Activated CD8-positive, alpha-beta memory T cell treated with anti-CD3 and anti-CD28 coated beads for 48 hours (primary cell): ENCODE data around the gene CHAC1.

Experiments used
- DNase-seq, 3 experiments: peaks; one replicate each; pipeline ENCODE4 v3.0.0-alpha.2; 2020; ENCODE audit warnings: low read depth in 2 of 3, low spot score in 2 of 3

CHAC1 gene

DNA sequence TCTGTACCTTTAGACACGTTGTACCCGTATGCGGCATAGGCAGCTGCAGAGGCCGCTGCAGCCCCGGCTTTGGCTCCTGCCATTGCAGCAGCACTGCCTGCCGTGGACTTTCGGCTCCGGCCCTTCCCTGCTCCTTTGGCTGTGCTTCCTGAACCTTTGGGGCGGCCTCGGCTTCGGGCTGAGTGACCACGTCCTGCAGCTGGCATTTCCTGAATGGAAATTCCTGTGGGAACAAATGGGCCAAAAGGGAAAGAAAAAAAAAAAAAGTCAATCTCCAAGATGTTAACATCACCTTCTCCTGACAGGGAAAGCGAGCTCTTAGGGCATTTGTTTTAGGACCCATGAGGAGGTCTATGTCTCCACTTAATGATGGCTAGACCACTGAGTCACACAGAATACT lies 29.6 kb downstream of the CHAC1 start:
- no peak for DNase-seq

DNA sequence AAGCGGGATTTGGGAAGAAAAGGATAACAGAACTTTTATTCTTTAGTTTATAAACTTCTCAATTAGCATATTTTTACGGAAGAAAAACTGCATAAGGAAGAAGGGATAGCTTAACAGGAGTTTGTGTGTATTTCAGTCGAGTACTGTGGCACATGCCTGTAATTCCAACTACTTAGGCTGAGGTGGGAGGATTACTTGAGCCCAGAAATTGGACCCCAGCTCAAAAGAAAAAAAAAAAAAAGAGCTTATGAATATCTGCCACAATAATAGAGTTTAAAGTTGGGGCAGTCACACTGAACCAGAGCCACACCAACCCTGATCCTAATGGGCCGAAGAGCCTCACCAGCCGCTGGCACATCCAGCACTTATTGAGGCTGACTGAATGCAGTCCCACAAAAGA lies 31.1 kb downstream of the CHAC1 start:
- no peak for DNase-seq

DNA sequence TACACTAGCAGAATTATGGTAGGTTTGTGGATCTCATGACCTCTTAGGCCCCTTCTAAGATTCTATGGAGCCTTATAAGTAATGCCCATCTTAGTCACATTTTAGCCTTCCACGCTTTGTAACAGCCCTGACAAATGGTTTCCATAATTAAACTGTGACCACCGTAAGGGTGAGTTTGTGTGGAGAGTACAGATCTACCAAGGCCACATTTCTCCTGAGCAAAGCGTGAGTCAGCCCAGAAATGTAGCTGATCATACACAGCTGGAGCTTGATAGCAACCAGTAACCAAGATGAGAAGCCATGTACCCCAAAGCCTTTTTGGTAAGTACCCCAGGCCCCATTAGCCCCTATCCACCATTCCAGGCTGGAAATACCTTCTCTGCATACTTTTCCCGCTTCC lies 31.7 kb downstream of the CHAC1 start:
- DNase-seq, result no peak

DNA sequence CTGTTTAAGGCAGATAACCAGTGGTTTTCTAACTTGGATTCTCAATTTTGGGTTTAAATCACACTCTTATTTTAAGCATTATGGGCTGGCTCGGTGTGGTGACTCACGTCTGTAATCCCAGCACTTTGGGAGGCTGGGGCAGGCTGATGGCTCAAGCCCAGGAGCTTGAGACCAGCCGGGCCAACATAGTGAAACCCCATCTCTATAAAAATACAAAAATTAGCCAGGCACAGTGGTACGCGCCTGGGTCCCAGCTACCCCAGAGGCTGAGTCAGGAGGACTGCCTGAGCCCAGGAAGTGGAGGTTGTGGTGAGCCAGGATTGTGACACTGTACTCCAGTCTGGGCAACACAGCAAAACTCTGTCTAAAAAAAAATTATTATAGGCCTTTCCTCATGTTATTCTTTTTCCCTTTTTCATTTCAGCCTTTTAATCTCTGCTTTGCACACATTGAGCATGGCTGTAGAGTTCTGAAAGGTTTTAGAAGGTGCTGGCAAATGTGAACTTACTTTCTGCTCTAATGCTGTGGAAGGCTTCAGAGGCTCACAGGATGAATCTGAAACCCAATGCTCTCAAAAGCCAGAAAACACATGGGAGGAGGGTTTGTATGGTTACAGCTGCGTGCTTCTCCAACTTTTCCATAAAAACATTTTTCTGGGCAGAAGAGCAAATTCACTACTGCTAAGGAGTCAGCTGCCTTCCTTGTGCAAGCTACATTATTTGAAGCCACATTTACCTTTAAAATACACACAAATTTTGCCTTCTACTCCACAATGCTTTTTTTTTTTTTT lies 32.5 kb downstream of the CHAC1 start:
- DNase-seq, result no peak

DNA sequence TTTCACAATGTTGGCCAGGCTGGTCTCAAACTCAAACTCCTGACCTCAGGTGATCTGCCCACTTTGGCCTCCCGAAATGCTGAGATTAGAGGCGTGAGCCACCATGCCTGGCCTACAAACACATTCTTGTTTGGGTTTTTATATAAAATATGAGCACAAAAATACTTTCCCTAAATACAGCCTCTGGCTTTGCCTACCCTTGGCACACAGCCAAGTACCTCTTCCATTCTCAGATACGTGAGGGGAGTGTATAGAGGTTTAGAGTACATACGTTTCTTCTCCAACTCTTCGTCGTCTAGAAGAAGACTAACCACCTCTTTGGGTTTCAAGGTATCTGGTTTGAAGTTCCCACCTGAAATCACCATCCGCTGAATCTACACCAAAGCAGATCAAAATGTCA lies 33.5 kb downstream of the CHAC1 start:
- no peak for DNase-seq

DNA sequence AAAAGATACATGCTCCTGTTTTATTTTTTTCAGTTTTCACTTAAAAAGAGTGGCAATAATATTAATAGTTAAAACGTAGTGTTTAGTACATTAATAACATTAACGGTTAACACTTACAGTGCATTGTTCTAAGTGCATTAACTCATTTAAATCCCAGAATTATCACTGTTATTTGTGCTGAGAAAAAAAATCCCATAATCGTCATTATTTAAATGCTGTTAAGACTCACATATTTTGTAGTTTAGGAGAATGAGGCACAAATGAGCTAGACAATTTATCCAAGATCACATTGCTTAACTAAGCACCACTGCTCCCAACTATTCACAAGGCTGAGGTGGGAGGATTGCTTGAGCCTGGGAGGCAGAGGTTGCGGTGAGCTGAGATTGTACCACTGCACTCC lies 34.9 kb downstream of the CHAC1 start:
- no peak for DNase-seq

DNA sequence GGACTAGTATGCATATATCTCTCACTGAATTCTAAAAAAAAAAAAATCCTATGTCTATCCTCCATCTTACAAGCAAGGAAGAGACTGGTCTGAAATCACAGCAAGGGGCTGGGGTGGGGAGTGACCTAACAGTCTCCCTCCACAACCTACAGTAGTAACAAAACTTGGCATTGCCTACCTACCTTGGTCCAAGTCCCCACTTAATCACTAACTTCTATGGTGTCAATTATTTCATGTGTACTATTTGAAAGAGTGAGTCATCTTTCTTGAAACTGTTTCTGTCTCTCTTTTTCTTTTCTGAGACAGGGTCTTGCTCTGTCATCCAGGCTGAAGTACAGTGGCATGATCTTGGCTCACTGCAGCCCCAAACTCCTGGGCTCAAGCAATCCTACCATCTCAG lies 36.8 kb downstream of the CHAC1 start:
- DNase-seq, result no peak

DNA sequence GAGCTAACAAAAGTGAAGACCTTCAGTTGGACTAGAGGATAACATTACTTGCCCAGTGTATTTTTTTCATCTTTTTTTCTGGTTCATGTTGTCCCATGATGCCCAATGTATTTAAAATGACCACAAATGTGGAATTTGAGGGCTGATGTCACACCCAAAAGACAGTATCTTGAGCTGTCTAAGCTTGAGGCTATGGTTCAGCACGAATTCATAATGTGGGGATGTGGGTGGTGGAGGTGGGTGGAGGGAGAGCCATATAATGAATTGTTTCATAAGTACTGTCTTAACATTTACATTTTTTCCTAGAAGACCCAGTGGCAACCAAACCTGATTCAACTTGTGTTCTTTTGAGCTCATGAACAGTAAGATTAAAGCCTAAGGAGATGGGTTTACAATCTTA lies 37.5 kb downstream of the CHAC1 start:
- no peak for DNase-seq

DNA sequence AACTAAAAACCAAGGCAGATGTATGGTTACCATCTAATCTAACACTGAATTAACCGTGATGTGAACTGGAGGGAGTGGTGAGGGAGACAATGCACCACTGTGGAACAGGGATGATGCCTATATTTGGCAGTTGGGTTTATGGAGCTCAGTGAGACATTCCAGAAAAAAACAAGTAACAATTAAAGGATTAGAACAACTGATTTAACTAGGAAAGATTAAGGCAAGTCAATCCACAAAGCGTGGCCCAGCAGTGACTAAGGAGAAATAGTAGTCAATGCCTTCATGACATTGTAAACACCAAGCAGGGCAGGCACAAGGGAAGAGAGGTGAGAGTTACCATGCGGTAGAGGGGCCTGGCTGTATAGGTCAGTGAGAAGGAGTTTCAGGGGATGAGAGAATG lies 38.1 kb downstream of the CHAC1 start:
- DNase-seq, result no peak

DNA sequence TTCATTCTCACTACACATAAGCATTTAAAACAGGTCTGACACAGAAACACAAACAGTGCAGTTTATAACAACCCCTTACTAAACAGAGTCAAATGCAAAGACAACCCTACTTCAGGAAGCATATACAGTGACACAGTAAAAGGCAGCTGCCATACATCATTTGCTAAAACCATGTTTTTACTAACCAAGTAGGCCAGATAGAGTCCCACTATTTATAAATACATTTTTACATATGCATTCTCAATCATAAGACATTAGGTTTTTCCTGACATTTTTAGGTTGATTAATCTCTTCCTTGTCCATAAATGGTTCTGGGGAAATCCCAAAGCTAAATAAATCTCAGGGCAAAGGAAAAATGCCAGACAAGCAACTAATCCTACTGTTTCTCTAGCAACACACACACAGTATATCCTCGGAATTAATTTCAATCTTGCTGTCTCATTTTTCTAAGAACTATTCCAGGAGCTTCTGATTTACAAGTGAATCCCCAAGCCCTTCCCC lies 39.0 kb downstream of the CHAC1 start:
- DNase-seq, result no peak

DNA sequence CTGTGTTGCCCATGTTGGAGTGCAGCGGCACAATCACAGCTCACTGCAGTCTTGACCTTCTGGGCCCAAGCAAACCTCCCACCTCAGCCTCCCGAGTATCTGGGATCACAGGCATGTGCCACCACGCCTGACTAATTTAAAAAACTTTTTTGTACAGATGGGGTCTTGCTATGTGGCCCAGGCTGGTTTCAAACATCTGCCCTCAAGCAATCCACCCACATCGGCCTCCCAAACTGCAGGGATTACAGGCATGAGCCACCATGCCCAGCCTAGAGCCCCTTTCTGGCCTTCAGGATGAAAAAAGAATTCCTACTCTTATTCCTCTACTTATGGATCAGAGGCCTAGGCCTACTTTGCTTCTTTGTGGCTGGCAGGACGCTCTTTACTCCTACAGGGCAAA lies 39.6 kb downstream of the CHAC1 start:
- DNase-seq, result no peak

DNA sequence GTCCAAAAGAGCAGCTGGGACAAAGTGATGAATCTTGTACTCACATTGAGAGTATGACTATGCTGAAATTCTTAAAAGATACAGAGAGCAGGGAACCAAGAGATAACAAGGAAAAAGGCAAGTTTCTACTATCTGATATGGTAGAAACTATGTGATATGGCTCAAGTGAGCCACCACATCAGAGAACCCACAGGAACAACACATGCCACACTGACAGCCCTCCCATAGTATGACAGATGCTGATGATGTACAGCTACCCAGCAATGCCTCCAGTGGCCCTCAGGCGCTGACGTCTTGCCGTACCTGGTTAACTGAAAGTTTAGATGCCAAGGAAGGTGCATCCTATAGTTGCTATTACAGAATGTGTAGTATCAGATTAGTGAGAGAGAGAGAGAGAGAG lies 42.4 kb downstream of the CHAC1 start:
- no peak for DNase-seq

DNA sequence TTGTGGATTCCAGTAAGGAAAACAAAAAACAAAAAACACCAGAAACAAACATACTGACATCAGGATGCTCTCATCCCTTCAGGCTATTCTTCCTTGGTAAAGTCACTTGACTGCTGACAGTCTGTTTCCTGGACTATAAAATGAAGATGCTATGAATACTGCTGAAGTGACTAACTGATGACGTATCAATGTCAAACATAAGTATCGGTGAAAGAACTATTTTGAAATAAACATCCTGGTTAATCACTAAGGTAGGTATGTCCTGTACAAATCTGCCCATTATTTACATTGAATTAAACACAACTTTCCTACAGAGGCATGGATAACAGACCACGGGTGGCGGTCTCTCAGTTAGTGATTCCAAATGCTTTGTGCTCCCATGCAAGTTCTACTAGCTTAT lies 45.9 kb downstream of the CHAC1 start:
- no peak for DNase-seq

DNA sequence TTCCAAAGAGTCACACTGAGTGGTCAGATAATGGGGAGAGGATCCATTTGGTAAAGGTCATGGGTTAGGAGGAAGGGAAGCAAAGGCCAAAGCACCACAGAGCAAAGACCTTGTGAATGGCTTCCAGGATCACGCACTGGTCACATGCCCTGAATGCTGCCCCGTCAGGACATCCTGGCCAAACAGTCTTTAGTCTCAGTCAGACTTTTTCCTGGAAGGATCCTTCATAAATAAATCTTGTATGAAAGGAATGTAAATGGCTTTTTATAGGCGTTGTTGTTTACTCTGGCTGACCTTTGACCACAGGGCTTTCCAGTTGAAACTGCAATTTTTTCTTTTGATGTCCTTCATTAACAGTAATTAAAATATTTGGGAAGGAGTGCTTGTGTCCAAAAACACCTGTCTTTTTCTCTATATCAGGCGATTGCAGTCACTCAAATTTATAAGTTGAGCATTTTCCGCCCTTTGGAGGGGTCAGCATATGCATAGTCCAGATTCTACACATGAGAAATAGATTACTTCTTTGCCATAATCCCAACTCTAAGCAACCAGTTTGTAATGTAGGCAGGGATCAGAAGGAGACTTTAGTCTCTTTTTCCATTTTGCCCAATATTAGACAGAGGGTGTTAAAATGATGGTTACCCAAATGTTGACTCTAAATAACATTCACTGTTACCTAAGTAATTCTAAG lies 48.4 kb downstream of the CHAC1 start:
- no peak for DNase-seq

DNA sequence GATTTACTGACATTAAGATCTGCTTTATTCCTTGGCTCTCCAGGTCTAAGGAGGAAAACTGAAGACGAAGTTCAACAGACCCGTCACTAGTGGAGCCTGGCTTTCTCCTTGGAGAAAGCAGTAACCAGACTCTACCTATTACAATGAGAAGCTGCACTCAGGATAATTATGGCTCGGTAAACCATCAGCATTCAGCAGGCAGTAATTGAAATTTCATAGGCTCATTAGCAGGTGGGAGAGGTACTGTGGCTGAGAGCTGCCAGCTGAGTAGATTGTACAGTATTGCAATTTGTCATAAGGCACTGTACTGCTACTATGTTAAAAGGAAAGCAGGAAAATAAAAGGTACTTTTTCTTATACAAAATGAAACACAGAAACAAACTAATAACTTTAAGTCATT lies 51.2 kb downstream of the CHAC1 start:
- DNase-seq, result no peak
